GM21786 (cell line): Measurements from ENCODE around the gene GRIK4.

Source experiments
- ATAC-seq: cut with Tn5 transposase; IDR thresholded peaks from one replicate; pipeline ENCODE4 v1.9.1; 2021; ENCODE audit not compliant: unreplicated experiment

The GRIK4 gene

DNA sequence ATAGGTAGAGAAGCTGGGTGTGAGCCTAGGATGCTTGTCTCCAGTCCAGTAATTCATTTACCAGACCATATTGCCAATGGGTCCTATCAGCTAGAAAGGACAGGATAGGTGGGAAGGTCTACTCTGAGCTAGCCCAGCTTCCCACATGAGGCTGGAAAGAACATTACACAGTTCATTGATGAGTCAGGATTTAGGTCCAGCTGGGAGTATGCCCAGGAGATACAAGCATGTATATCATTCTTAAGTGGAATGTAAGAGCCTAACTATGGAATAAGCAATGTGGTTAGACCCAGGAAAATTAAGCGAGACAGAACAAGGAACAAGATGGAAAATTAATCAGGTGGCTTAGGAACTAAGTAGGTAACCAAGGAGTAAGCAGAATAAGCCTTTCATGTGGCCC, 453.3 kb downstream of the GRIK4 start:
- no peak for ATAC-seq

DNA sequence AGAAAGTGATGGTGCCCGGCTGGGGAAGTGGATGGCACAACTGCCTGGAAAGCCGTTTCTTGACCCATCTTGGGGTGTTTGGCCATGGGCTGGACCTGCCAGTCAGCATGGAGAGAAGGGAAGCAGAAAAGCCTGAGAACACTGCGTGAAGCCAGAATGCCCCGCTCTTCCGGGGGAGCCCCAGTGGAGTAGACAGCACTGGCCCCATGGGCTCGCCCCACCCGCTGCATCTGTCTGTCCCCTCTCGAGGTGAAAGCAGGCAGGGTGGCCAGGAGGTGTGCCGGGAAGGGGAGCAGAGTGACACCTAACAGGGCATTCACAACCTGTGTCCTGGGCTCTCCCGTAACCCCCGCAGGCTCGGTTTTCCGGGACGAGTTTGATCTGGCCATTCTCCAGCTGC, 455.3 kb downstream of the GRIK4 start:
- ATAC-seq: no peak

DNA sequence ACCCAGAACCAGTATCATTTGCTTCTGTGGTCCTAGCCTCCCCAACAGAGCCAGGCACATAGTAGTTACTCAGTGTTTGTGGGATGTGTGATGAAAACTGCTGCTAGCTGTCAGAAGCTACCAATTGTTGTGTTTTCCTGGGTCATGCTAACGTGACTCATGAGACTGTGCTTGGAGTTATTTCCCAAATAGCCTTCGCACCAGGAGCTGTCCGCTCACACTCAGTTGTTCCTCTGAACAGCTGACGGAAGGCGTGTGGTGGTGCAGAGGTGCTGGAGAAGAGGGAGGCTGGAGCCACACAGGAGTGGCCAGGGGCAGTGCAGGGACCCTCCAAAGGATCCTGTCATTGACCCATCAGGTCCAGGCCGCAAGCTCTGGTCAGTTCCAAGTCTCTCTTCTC, 458.4 kb downstream of the GRIK4 start:
- ATAC-seq: no peak

DNA sequence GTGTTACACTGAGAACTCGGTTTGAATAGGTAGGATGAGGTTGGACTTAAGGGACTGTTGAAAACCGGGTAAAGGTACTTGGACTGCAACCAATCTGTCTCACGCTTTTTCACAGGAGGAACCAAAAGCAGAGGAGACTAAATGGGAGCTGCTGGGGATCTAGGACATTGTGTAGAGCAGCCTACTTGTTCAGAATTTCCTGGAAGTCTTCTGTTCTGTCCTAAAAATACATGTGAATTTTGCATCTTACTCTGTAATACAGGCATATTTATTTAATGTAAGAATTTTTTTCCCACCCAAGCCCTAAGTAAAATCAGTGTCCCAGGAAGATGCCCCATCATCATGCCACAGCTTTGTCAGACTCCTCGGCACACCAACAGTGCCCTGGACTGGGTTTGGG, 460.3 kb downstream of the GRIK4 start:
- no peak for ATAC-seq

DNA sequence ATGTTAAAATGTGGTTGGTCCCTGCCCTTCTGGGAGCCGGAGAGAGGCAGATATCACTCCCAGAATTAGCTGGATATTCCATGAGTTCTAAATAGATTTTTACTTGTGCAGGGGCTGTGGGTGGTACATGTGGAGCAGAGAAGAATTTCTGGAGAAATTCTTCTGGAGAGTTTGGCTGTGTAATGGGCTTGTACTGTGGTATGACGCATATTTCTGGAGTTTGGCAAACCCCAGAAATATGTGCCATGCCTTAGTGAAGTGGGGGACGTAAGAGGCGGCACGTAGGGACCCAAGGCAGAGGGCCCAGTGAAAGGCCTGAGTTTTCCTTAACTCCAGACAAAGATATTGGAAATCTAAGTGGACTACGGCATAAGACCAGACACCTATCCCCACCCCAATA, 461.1 kb downstream of the GRIK4 start:
- no peak for ATAC-seq

DNA sequence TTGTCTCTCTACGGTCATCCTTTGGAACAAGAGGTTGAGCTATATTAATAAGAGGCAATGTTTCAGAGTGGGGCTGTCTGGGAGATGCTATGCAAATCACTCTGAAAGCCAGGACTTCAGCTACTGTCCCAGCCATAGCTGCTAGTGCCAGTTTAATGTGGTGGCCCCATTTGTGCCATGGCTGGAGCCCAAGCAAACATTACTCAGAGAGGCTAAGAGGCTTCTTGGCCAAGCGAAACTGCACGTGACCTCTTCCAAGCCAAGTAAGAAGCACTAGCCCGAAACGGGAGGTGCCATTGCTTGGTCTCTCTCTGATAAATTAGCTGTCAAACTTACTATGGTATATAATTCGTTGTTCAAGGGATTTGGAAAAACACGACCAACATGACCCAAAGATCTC, 462.0 kb downstream of the GRIK4 start:
- no peak for ATAC-seq

DNA sequence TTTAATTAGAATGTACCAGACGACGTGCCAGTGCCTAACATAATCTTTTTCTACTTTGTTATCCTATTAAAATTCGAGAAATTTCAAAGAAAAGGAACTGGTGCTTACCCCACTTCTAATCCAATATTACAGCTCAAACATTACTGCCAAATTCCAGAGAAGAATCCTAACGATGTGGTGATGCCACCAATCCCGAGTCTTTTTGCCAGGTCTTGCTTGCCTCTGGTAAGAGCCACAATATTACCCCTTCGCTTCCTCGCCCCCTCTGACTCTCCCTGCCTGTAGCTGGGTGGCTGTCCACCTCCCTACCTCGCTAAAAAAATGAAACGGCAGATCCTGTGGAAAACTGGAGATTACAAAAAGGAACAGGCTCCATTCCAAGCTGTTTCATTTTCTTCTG, 462.9 kb downstream of the GRIK4 start:
- ATAC-seq: no peak

DNA sequence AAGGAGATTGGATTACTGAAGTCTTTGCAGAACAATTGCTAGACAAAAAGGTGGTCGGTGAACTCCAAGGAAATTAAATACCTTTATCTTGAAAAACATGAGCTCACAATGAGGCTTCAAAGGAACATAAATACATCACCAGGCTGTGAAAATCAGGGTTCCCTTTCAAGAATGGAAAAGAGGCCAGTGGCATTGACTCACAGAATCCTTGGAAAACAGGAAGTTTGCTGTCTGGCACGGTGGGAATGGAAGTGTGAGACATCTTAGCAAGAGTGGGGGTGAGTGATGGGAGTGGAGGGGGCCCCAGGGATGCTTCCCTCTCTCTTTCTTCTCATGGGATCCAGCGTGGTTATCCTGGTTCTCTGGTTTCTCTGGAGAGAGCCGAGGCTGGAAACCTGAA, 463.4 kb downstream of the GRIK4 start:
- no peak for ATAC-seq

DNA sequence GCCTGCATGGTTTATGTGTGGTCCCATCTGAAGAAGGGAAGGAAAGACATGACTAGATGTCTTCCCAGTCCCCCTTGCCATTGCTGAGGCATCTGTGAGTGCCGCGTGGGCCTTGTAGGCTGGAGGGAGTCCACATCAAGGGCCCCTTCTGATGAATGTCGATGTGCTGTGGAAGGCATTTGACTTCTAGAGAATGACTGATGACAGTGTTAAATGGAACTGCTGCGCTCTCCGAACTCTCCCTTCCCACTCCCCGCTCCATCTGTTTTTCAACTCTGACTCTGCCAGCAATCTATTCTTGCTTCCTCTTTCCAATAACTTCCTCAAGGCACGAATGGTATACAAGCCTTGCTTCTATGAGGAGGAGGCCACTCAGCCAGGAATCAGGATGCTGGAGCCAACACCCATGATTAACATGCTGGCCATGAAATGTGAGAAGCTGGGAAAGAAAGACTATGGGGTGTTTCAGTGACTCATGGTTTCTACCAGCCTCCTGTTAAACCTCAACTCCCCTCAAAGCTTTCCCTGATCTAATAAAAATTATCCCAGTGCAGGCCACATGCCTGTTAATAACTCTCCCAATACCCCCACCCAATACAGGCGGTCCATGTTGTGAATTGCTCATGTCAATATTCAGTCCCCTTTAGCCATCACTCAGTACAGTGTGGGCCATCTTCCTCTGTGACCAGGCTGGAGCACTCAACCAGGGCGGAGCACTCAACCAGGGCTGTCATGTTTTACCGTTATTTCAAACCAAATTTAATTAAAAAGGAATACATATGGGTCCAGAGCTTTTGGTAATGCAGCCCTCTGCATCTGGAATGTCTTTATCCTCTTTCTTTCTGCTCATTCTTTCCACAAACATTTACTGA, 466.0 kb downstream of the GRIK4 start:
- no peak for ATAC-seq

DNA sequence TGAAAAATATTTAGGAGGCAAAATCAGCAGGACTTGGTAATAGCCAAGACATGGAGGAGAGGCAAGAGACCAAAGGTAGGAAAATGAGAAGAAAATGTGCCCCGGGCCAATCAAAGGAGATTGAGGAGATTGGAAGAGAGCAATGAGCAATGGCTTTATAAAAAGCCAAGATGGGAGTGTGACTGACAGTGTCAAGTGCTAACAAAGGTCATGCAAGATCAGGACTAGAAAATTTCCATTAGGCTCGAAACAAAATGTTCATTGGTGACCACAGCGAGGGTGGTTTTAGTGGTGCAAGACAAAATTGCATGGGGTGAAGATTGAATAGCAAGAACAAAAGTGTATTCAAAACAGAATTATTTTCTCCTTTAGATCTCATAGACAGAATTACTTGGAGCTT, 467.2 kb downstream of the GRIK4 start:
- no peak for ATAC-seq

DNA sequence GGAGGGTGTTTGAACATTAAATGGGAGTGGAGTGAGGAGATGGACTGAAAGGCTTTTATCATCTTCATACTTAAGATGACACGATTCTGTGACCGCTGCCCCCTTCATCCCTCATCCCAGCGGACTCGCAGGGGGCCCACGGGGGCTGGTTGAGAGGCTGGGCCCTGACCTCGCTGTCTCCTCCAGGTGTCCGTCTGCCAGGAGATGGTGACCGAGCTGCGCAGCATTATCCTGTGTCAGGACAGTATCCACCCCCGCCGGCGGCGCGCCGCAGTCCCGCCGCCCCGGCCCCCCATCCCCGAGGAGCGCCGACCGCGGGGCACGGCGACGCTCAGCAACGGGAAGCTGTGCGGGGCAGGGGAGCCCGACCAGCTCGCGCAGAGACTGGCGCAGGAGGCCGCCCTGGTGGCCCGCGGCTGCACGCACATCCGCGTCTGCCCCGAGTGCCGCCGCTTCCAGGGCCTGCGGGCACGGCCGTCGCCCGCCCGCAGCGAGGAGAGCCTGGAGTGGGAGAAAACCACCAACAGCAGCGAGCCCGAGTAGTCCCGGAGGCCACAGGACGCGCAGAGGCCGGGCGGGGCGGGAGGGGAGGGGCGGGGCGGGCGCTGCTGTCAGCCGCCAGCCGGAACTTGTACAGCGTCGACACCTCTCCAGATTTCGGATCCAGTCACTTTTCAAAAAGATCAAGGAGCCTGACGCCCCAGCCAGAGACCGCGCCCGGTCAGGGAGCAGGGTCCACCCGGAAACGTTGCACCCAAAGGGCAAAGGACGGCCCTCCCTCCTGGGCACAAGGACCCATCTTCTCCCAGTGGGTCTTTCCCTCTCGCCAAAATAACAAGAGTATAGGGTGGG, 474.4 kb downstream of the GRIK4 start:
- no peak for ATAC-seq

DNA sequence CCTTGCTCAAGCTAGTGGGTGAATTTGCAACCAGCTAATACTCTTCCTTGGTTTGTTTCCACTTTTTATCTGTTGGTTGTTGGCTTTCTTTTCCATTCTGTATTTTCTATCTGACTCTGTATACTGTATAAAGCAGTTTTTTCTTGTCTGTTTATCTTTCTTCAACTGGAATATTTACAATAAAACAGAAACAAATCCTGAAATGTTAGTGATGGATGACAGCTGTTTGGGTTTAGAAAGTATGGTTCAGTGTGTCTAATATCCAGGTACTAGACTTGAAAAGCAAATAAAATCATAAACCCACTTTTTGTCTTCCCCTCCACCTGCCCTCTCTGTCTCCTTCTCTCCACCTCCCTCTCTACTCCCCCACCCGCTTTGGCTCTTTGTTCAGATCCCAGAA, 477.1 kb downstream of the GRIK4 start:
- no peak for ATAC-seq

DNA sequence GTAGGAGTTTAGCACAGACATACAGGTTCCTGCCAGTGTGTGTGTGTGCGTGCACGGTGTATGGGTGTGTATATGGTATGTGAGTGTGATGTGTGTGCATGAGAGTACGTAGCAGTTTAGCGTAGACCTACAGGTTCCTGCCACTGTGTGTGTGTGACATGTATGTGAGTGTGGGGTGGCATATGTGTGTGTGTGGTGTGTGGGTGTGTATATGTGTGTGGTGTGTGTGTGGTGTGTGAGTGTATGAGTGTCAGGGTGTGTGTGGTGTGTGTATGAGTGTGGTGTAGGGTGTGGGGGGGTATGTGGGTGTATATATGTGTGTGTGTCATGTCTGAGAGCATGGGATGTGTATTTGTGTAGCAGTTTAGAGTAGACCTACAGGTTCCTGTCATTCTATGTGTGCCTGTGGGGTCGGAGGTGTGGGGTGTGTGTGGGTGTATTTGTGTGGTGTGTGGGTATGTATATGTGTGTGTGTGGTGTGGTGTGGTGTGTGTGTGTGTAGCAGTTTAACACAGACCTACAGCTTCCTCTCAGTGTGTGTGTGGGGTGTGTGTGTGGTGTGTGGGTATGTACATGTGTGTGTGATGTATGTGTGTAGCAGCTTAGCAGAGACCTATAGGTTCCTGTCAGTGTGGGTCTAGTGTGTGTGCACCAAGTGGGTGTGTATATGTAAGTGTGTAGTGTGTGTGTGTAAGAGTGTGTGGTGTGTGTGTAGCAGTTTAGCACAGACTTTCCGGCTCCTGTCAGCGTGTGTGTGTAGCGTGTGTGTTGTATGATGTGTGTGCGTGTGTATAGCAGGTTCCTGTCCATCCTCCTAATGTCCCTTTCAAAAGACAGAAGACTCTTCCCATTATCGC, 480.5 kb downstream of the GRIK4 start:
- no peak for ATAC-seq

DNA sequence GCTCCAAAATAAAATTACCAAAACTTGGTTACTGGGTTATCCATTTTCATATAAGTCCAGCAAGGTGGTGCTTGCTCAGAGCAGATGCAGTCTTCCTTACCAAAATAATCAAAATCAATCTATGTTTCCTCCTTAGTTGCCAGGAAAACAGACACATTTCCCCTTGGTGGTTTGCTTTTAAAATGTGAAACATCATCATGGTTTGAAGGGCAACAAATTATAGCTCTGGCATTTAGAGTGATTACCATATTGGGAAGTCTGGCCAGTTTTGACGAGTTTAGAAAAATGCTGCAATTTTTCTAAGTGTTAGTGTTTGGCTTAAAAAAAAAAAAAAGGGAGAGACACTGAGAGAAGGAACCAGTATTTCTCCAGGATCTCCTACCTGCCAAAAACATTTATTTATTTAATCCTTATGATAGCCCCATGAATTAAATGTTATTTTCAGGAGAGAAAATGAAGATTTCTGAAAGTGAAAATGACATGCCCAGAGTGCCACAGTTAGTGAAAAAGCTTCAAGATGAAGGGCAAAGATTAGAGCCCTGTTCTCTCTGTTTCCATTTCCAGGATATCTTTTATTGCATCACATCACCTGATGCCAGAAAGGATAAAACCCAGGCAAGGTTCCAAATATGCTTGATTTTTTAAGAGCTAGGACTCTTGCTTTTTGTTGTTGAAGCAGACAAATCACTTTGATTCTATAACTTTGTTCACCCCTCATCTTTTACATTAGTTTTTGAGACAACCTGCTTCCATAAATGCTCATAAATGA, 482.7 kb downstream of the GRIK4 start:
- no peak for ATAC-seq

DNA sequence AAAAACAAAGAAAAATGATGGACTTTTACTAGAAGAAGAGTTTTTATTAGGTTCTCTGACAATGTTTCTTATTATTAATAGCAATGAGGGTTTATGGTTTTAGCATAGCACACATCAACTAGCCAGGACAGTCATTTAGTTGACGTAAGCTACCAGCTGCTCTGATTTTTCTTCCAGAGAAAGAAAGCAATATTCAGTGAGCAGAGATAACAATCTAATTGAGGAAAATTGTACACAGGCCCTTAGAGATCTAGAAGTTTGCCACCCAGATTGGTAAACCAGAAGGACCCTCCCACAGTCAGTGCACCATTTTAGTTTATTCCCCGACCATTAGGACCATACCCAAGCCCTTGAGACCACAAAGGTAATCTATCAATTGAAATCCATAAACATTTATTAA, 483.6 kb downstream of the GRIK4 start:
- ATAC-seq: no peak

DNA sequence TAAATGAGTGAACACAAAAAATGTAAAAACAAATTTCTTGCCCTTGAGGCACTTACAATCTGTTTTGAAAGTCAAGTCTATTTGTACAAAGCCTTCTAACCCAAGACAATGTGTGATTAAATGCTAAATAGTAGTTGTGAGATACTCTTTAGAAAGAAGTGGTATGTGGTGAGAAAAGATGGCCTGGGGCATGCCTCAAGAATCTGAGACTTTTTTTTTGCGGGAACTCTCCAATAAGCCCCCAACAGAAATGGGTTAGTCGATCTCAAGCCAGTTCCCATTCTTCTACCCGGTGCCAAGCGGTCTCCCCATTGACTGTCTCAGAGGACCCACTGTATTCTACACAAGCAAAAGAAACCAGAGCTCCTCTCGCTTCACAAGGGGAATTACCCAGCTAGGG, 485.4 kb downstream of the GRIK4 start:
- ATAC-seq: no peak

DNA sequence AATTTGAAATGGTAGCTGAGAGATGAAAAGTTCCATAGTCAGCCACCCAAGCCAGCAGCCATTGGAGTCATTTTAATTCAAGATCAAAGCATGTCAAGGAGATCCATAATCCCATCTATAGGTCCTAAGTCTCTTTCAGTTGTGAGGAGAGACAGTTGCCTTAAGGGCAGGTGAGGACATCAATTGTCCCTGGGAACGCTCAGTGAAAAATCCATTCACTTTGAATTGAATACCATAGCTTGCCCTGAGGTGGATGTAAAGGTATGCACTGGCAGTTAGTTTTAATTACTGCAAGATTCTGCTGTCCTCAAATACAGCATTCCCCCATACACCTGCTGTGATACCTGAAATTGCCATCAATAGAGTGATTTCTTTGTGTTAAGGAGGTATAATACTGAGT, 487.0 kb downstream of the GRIK4 start:
- no peak for ATAC-seq

DNA sequence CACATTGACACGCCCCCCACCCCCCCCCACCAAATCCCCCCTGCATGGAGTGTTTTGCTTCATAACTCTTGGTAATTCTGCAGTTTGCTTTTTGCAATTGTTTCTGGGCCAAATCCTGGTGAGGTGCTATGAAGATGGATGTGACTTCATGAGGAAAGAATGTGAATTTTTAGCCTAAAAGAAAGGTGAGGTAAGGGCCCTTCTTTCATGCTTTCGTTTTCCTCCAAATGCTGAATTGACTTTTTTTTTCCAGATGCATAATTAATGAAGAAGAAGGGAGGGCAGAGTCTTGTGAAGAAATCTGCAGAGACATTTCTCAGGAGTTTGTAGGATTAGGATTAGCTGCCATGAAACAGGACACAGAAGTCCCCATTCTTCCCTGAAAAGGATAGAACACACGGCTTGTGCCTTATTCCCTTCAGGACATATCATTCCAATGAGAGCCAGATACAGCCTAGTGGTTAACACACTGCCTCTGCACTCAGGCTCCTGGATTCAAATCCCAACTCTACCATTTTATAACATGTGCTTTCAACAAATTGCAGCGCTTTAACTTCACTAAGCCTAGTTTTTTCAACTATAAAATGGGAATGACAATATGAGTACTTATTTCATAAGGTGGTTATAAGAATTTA, 492.8 kb downstream of the GRIK4 start:
- no peak for ATAC-seq

DNA sequence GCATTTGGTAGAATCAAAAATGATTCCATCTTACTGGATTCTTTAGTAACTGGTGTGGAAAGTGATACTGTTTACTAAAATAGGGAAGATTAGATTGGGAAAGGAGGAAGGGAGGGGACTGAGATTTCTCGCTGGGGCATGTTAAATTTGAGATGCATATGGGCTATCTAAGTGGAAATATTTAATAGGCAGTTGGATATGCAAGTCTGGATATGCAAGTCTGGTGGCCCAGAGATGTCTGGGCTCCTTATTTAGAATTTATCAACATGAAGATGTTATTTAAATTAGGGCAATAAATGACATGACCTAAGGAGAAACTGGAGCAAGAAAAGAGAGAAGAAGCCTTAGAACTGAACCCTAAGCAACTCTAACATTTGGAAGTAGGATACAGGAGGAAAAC, 495.4 kb downstream of the GRIK4 start:
- ATAC-seq: no peak

DNA sequence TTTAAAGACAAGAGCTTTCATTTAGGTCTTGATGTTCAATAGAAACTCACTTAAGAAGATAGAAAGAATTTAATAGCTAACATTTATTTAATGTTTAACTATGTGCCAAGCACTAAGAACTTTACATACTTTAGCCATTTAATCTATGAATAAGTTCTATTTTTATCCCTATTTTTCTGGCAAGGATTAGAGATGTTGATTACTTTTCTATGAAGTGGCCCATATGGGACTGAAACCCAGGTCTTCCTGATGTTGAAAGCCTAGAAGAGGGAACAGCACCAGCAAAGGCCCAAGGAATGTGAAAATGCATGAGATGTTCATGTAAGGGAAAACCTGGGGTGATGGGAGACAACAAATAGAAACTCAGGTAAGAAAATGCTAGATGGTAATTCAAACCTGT, 497.0 kb downstream of the GRIK4 start:
- ATAC-seq: no peak
